Peyer's patch (tissue), 4 donors: ENCODE data around the gene ORC4. TPM values are rescaled to one million over a fixed set of nuclear protein-coding genes. Genes with fewer than 3 reads are reported as not detected.

Source experiments
- DNase-seq, 3 donors: peaks; one replicate each; pipeline ENCODE4 v3.0.0-alpha.2; 2017 to 2019
- H3K27ac ChIP-seq, 4 donors: fragments of 200-600 bp; sonication (generic); one replicate each; pipeline ENCODE4 v1.5.1; 2016 to 2019
- H3K27me3 ChIP-seq, 2 donors: fragments of 200-600 bp; sonication (generic); one replicate each; pipeline ENCODE4 v1.5.1; 2019
- H3K36me3 ChIP-seq, 3 donors: fragments of 200-600 bp; sonication (generic); one replicate each; pipeline ENCODE4 v1.5.1; 2016 to 2019
- H3K4me1 ChIP-seq, 4 donors: fragments of 200-600 bp; sonication (generic); one replicate each; pipeline ENCODE4 v1.5.1; 2016 to 2019
- H3K4me3 ChIP-seq, 4 donors: fragments of 200-600 bp; sonication (generic); 1 replicate in 3 of 4; 2 replicates in 1 of 4; pipeline ENCODE4 v1.5.1; 2016 to 2019; ENCODE audit warnings: mild to moderate bottlenecking in 1 of 4
- H3K9me3 ChIP-seq, 4 donors: fragments of 200-600 bp; sonication (generic); one replicate each; pipeline ENCODE4 v1.5.1; 2016 to 2019; ENCODE audit warnings: mild to moderate bottlenecking in 1 of 4
- CTCF ChIP-seq, 6 experiments: fragments of 450-650 bp in 4 of 6; fragments of 200-600 bp in 2 of 6; sonication (generic) in 1 of 6; IDR thresholded peaks; one replicate each; pipeline ENCODE4 v1.5.1; 2017 to 2019; ENCODE audit warnings: antibody characterized with exemption in 6 of 6, mild to moderate bottlenecking in 3 of 6, moderate library complexity in 1 of 6
- total RNA-seq, 4 donors: library from RNA; depleted of rRNA; stranded (reverse); fragments of >200 nt; gene quantifications; one replicate each; pipeline ENCODE4 v1.1.0, GENCODE V29; 2016

ORC4 gene
- total RNA-seq, 4 donors from 2014 or later: 21.4 to 31.0 (median 26.1) TPM

GRCh38 chr2:147882631-147883030 is 137.9 kb downstream of the ORC4 start:
- H3K4me1 ChIP-seq: peaks cover 0 to 18% (median 0%) of the 10 kb centered on the region in 4 donors
- DNase-seq: no peak
- TF ChIP-seq CTCF (IDR thresholded peaks at IDR 0.05): no peak

More at GRCh38 chr2:147882631-147883030, 137.9 kb downstream of the ORC4 start:
- Histone ChIP-seq H3K27ac (no peak overlapping the region), H3K27me3 (no peaks in the 10 kb centered on the region), H3K9me3 (no peaks in the 10 kb centered on the region), H3K36me3 (no peaks in the 10 kb centered on the region), H3K4me3 (no peak overlapping the region)

Other genes with a start within 250 kb of the ORC4 start
- 10 to 100 TPM; 29.2 to 41.3 (median 39.2) TPM for gene ACVR2A, start 175.7 kb downstream of the ORC4 start, total RNA-seq
- 10 to 100 TPM; 22.9 to 44.2 (median 40.2) TPM for gene MBD5, start 354 bp upstream of the ORC4 start, total RNA-seq